ENCODE results near the gene USF1. TPM values are rescaled to one million over a fixed set of nuclear protein-coding genes. Genes with fewer than 3 reads are reported as not detected.
"Not testable (repeated sequence)": the region's sequence is repeated elsewhere in the genome, so short reads cannot be mapped to it uniquely, and the experiment has no call there.

Gene USF1
- total RNA-seq, 6 donors from 2014 or later = 78.2 to 151 (median 84.2) TPM

GRCh38 chr1:161069241-161069640, 23.5 kb upstream of the USF1 start:
- WGBS, 2 donors = 47 to 56% methylated on average over 5 to 7 of the region's 9 CpGs
- DNase-seq = no peak
- H3K9me3 ChIP-seq = no peaks in the 10 kb centered on the region
- peak overlapping the region; percentile 35 to 58 (median 46) for H3K4me3 ChIP-seq
- peaks cover 0 to 14% (median 6%) of the 10 kb centered on the region in 4 donors for H3K4me1 ChIP-seq
- no peaks in the 10 kb centered on the region for H3K27me3 ChIP-seq
- ATAC-seq (ENCODE audit: low FRiP score in 2 of 2) = no peak
- no peak for TF ChIP-seq EP300 (IDR thresholded peaks at IDR 0.05)
- TF ChIP-seq POLR2AphosphoS5 (IDR thresholded peaks at IDR 0.05) = no peak
- no peak for TF ChIP-seq CTCF (IDR thresholded peaks at IDR 0.05)
- TF ChIP-seq POLR2A (IDR thresholded peaks at IDR 0.05) = no peak
- H3K27ac ChIP-seq = peak overlapping the region; percentile 82 to 93 (median 88)
- no peaks in the 10 kb centered on the region for H3K36me3 ChIP-seq

DNA sequence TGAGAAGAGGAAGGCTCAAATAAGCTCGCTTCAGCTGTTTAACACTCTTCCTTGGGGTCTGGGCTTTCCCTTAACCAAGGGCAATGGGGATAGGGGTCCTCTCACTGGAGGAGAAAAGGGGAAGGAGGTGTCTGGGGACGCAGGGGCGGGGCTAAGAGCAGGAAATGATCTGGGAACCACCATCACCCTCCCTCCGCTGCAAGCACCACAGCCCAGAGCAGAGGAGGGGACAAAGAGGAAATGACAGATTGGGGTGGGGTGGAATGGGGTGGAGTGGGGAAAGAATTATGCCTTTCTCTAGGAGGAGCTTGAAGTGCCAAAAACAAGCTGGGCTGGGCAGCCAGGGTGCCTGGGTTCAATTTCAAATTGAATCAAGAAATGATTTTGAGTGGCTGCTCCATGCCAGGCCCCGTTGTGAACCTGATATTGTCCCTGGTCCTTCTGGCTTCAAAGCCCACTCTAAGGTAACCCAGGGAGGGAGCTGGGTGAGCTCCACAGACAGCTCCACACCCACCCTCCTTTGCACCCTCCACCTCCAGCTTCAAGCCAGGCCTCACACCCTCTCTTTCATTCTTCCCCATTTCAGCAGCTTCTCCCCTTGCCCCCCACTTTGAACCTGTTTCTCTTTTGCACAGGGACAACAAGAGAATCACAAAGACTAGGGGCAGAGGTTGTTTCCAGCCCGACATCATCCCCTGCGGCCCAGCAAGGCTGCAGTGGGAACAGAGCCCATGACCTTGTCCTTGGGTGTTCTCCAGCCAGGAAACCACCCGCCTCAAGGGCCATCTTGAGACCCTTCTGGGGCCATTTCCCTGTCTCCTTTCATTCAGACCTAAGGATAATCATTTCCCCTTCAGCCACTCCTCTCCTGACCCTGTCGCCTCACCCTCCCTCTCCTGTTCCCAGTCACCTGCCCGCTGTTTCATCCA, 22.8 kb upstream of the USF1 start:
- Histone ChIP-seq H3K4me3 (peak overlapping the region; percentile 35 to 58 (median 46)), H3K4me1 (peaks cover 0 to 14% (median 6%) of the 10 kb centered on the region in 4 donors), H3K36me3 (no peaks in the 10 kb centered on the region), H3K9me3 (no peaks in the 10 kb centered on the region), H3K27ac (peak overlapping the region; percentile 82 to 93 (median 88)), H3K27me3 (no peaks in the 10 kb centered on the region)
- DNase-seq (peak in 1 of 2 donors; percentile 85), ATAC-seq (ENCODE audit: low FRiP score in 2 of 2) (peak; percentile 86 to 88)
- WGBS, 2 donors = 43 to 55% methylated on average over 10 of the region's 10 CpGs
- peak; percentile 51 to 60 for TF ChIP-seq POLR2AphosphoS5 (IDR thresholded peaks at IDR 0.05)
- TF ChIP-seq CTCF (IDR thresholded peaks at IDR 0.05) = no peak

GRCh38 chr1:161066694-161067093, 20.9 kb upstream of the USF1 start:
- peaks cover 0 to 14% (median 6%) of the 10 kb centered on the region in 4 donors for H3K4me1 ChIP-seq
- DNase-seq (no peak), ATAC-seq (ENCODE audit: low FRiP score in 2 of 2) (no peak)
- H3K27me3 ChIP-seq = no peaks in the 10 kb centered on the region
- H3K9me3 ChIP-seq = no peaks in the 10 kb centered on the region
- H3K4me3 ChIP-seq = peak overlapping the region in 1 of 4 donors; percentile 58
- peak overlapping the region in 1 of 4 donors; percentile 93 for H3K27ac ChIP-seq
- no peaks in the 10 kb centered on the region for H3K36me3 ChIP-seq
- WGBS, 2 donors = 72 to 77% methylated on average over 3 of the region's 3 CpGs
- TF ChIP-seq CTCF (IDR thresholded peaks at IDR 0.05) (no peak), EP300 (IDR thresholded peaks at IDR 0.05) (no peak), POLR2AphosphoS5 (IDR thresholded peaks at IDR 0.05) (no peak), POLR2A (IDR thresholded peaks at IDR 0.05) (no peak)

DNA sequence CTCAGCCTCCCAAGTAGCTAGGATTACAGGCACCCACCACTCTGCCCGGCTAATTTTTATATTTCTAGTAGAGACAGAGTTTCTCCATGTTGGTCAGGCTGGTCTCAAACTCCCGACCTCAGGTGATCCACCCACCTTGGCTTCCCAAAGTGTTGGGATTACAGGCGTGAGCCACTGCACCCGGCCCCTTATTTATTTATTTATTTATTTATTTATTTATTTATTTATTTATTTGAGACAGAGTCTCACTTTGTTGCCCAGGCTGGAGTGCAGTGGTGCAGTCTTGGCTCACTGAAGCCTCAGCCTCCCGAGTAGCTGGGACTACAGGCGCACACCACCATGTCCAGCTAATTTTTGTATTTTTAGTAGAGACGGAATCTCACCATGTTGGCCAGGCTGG, 19.9 kb upstream of the USF1 start:
- H3K27ac ChIP-seq; H3K9me3 ChIP-seq; ATAC-seq (ENCODE audit: low FRiP score in 2 of 2); H3K36me3 ChIP-seq; DNase-seq; H3K4me3 ChIP-seq; H3K27me3 ChIP-seq: not testable (repeated sequence)
- peaks cover 0 to 14% (median 6%) of the 10 kb centered on the region in 4 donors for H3K4me1 ChIP-seq
- WGBS, 2 donors = 89 to 94% methylated on average over 7 of the region's 7 CpGs

DNA sequence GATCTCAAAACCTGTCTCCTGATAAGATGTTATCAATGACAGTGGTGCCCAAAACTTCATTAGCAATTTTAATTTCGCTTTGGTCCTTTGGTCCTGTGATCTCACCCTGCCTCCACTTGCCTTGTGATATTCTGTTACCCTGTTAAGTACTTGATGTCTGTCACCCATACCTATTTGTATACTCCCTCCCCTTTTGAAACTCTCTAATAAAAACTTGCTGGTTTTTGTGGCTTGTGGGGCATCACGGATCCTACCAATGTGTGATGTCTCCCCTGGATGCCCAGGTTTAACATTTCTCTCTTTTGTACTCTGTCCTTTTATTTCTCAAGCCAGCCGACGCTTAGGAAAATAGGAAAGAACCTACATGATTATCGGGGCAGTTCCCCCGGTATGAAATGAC, 18.2 kb upstream of the USF1 start:
- not testable (repeated sequence) for H3K27me3 ChIP-seq; ATAC-seq (ENCODE audit: low FRiP score in 2 of 2); H3K4me3 ChIP-seq; DNase-seq; H3K36me3 ChIP-seq; H3K4me1 ChIP-seq; H3K27ac ChIP-seq; H3K9me3 ChIP-seq
- 62 to 75% methylated on average over 6 of the region's 6 CpGs for WGBS, 2 donors

DNA sequence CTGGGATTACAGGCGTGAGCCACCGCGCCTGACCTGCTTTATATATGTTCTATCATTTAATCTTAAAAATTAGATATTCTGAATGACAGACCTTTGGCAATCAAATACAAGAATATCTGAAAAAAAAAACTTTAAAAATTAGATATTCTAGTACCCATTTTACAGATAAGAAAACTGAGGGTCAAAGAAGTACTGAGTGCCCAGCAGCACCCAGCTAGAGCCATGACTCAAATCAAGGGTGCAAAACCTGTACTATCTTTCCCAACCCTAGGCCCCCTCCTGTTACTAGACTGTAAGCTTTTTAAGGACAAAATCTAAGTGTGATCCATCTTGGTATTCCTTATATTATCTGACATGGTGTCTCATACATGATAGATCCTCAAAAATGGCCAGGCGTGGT, 15.6 kb upstream of the USF1 start:
- ATAC-seq (ENCODE audit: low FRiP score in 2 of 2) (no peak), DNase-seq (no peak)
- H3K36me3 ChIP-seq = no peaks in the 10 kb centered on the region
- no peaks in the 10 kb centered on the region for H3K27me3 ChIP-seq
- WGBS, 2 donors = 94 to 96% methylated on average over 4 of the region's 4 CpGs
- TF ChIP-seq POLR2A (IDR thresholded peaks at IDR 0.05) (no peak), EP300 (IDR thresholded peaks at IDR 0.05) (no peak), POLR2AphosphoS5 (IDR thresholded peaks at IDR 0.05) (no peak), CTCF (IDR thresholded peaks at IDR 0.05) (no peak)
- no peaks in the 10 kb centered on the region for H3K9me3 ChIP-seq
- peaks cover 0 to 6% (median 0%) of the 10 kb centered on the region in 4 donors for H3K4me1 ChIP-seq
- H3K4me3 ChIP-seq = no peak overlapping the region
- no peak overlapping the region for H3K27ac ChIP-seq
